ENCODE data around the gene UBE2D2. TPM values are rescaled to one million over a fixed set of nuclear protein-coding genes. Genes with fewer than 3 reads are reported as not detected.
"Not testable (repeated sequence)": the region's sequence is repeated elsewhere in the genome, so short reads cannot be mapped to it uniquely, and the experiment has no call there.

The UBE2D2 gene
- total and polyA plus RNA-seq, 11 donors, result 84.6 to 148 (median 128) TPM

GRCh38 chr5:139523635-139524445 is 37.3 kb upstream of the UBE2D2 start:
- Histone ChIP-seq H3K4me3 (no peak overlapping the region), H3K27ac (no peak overlapping the region), H3K4me1 (no peaks in the 10 kb centered on the region), H3K36me3 (no peaks in the 10 kb centered on the region), H3K9me3 (no peaks in the 10 kb centered on the region), H3K27me3 (no peaks in the 10 kb centered on the region)
- ATAC-seq (peak in 1 of 4 donors; percentile 20), DNase-seq (no peak)
- WGBS, 4 donors, result 77 to 83% (median 81%) methylated on average over 10 of the region's 10 CpGs
- no peak for TF ChIP-seq POLR2A (IDR thresholded peaks at IDR 0.05)
- no peak for TF ChIP-seq CTCF (IDR thresholded peaks at IDR 0.05)
- intact Hi-C loops (cut with DNase I), result no loop called here

DNA sequence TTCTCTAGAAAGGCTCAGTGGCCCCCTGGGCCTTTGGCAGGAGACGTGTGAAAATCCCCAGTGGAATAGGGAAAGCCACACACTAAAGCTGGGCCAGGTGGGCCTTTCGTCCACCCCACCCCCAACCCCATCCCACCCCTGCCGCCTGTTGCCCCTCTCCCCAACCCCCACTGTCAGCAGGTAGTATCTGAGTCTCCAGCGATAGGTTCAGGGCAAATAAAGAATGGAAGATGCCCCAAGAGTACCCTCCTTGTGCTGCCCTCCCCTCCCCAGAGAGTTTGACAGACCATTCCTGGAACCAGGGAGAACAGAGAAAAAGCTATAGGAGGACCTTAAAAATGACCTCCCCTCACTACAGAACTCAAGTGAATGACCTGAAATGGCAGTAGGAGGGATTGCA is 36.7 kb upstream of the UBE2D2 start:
- WGBS, 4 donors, result 73 to 89% (median 82%) methylated on average over 4 of the region's 4 CpGs
- Histone ChIP-seq H3K4me1 (no peaks in the 10 kb centered on the region), H3K9me3 (no peaks in the 10 kb centered on the region), H3K36me3 (no peaks in the 10 kb centered on the region), H3K27ac (no peak overlapping the region), H3K27me3 (no peaks in the 10 kb centered on the region), H3K4me3 (no peak overlapping the region)
- no peak for ATAC-seq
- intact Hi-C loops (cut with DNase I), result no loop called here
- TF ChIP-seq CTCF (IDR thresholded peaks at IDR 0.05) (no peak), POLR2A (IDR thresholded peaks at IDR 0.05) (no peak)
- no peak for DNase-seq

- DNase-seq (no peak), ATAC-seq (no peak)
- H3K4me1 ChIP-seq, result no peaks in the 10 kb centered on the region
- no peak for TF ChIP-seq CTCF (IDR thresholded peaks at IDR 0.05)
- TF ChIP-seq POLR2A (IDR thresholded peaks at IDR 0.05), result no peak
- 63 to 79% (median 68%) methylated on average over 2 of the region's 2 CpGs for WGBS, 4 donors
- H3K27ac ChIP-seq, result no peak overlapping the region
- intact Hi-C loops (cut with DNase I), result no loop called here
- no peak overlapping the region for H3K4me3 ChIP-seq
- H3K27me3 ChIP-seq, result no peaks in the 10 kb centered on the region
- H3K36me3 ChIP-seq, result no peaks in the 10 kb centered on the region
- H3K9me3 ChIP-seq, result no peaks in the 10 kb centered on the region
Measured at GRCh38 chr5:139524940-139525585, 36.1 kb upstream of the UBE2D2 start.

- H3K4me3 ChIP-seq; ATAC-seq; intact Hi-C loops (cut with DNase I); H3K27ac ChIP-seq; H3K36me3 ChIP-seq; H3K9me3 ChIP-seq; H3K27me3 ChIP-seq; H3K4me1 ChIP-seq; DNase-seq: not testable (repeated sequence)
- whole genome bisulfite sequencing, 4 donors, result 93 to 96% (median 95%) methylated on average over 12 of the region's 12 CpGs
Measured at GRCh38 chr5:139525586-139526308, 35.4 kb upstream of the UBE2D2 start.

- intact Hi-C loops (cut with DNase I); H3K27me3 ChIP-seq; ATAC-seq; H3K4me1 ChIP-seq; H3K27ac ChIP-seq; H3K4me3 ChIP-seq; DNase-seq; H3K36me3 ChIP-seq; H3K9me3 ChIP-seq: not testable (repeated sequence)
- 87 to 93% (median 88%) methylated on average over 20 to 22 of the region's 22 CpGs for WGBS, 4 donors
Measured at GRCh38 chr5:139526309-139527089, 34.6 kb upstream of the UBE2D2 start.

DNA sequence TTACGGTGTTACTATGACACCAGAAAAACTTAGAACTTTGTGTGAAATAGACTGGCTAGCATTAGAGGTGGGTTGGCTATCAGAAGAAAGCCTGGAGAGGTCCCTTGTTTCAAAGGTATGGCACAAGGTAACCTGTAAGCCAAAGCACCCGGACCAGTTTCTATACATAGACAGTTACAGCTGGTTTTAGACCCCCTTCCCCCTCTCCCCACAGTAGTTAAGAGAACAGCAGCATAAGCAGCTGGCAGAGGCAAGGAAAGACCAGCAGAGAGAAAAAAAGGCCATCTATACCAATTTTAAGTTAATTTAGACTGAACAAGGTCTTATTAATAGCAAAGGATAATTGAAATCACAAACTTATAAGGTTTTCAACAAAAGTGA is 34.1 kb upstream of the UBE2D2 start:
- H3K4me1 ChIP-seq; H3K4me3 ChIP-seq; intact Hi-C loops (cut with DNase I); H3K27me3 ChIP-seq; H3K27ac ChIP-seq; H3K9me3 ChIP-seq; H3K36me3 ChIP-seq; DNase-seq; ATAC-seq: not testable (repeated sequence)
- 72 to 82% (median 76%) methylated on average over 2 of the region's 2 CpGs for WGBS, 4 donors

DNA sequence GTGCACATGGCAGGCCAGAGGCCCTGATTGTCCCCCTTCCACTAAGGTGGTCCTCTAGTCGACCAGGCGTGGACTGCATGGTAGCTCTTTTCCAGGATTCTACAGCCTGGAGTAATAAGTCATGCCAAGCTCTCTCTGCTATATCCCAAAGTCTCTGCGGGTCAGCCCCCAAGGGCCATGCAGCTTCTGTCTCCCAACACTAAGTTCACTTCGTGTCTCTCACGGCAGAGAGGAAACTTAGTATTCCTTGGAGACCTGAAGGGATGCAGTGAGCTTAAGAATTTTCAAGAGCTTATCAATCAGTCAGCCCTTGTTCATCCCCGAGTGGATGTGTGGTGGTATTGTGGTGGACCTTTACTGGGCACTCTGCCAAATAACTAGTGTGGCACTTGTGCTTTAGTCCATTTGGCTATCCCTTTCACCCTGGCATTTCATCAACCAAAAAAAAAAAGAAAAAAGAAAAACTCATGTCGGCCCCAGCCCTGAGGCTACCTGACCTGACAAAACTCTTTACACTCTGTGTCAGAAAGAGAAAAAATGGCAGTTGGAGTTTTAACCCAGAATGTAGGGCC is 33.2 kb upstream of the UBE2D2 start:
- ATAC-seq; H3K9me3 ChIP-seq; H3K36me3 ChIP-seq; DNase-seq; H3K4me3 ChIP-seq; intact Hi-C loops (cut with DNase I); H3K27me3 ChIP-seq; H3K4me1 ChIP-seq; H3K27ac ChIP-seq: not testable (repeated sequence)
- whole genome bisulfite sequencing, 4 donors, result 50 to 63% (median 58%) methylated on average over 7 of the region's 7 CpGs

Data from heart left ventricle (tissue), 16 donors.